KG1 (cell line): Measurements from ENCODE around the gene FAM184A.
"Not testable (repeated sequence)": the region's sequence is repeated elsewhere in the genome, so short reads cannot be mapped to it uniquely, and the experiment has no call there.

Experiments
- DNase-seq: peaks from one replicate; lab custom pipeline; 2025; lab: John Stamatoyannopoulos, UW

Gene FAM184A, protein sequence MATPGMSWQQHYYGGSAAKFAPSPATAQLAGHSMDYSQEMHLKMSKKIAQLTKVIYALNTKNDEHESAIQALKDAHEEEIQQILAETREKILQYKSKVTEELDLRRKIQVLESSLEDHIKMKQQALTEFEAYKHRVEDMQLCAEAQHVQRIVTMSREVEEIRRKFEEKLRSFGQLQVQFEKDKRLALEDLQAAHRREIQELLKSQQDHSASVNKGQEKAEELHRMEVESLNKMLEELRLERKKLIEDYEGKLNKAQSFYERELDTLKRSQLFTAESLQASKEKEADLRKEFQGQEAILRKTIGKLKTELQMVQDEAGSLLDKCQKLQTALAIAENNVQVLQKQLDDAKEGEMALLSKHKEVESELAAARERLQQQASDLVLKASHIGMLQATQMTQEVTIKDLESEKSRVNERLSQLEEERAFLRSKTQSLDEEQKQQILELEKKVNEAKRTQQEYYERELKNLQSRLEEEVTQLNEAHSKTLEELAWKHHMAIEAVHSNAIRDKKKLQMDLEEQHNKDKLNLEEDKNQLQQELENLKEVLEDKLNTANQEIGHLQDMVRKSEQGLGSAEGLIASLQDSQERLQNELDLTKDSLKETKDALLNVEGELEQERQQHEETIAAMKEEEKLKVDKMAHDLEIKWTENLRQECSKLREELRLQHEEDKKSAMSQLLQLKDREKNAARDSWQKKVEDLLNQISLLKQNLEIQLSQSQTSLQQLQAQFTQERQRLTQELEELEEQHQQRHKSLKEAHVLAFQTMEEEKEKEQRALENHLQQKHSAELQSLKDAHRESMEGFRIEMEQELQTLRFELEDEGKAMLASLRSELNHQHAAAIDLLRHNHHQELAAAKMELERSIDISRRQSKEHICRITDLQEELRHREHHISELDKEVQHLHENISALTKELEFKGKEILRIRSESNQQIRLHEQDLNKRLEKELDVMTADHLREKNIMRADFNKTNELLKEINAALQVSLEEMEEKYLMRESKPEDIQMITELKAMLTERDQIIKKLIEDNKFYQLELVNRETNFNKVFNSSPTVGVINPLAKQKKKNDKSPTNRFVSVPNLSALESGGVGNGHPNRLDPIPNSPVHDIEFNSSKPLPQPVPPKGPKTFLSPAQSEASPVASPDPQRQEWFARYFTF

DNA sequence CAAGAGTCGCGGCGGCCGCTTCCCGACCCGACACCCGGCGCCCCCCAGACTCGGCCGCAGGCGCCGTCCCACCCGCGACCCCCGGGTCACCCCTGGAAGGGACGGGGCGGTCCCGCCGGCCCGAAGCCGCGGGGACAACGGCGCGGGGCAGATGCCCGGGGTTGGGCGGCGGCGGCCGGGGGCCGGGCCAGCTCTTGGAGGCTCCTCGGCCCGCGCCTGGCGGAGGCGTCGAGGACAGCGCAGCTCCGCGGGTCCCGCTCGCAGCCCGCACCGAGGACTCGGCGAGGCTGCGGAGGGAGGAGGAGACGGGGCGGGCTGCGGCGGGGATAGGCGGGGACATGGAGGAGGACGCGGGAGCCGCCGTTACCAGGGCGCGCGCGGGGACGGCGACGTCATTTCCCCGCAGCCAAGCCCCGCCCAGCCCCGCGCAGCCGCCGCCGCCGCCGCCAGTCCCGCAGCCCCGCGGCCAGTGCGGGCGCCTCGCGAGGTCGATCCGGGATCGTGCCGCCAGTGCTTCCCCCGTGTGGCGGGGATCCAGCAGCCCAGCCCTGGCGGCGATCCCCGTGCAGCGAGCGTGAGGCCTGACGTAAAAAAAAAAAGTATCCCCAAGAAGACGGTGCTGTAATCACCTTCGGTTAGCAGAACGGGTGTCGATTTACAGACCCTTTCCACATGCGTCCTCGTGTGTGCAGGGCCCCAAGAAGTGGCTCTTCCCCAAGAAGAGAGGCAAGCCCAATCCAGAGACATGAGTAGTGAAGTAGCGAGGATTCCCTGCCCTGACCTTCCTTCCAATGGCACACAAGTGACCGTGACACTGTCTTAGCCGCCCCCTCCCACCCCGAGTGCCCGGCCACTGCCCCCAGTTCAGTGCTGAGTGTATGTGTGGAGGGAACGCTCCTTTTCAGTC is at the start of gene FAM184A:
TSS of gene FAM184A (minus strand) at position 289 of the 907 bp plus-strand sequence. CDS start 365 bp downstream, outside the sequence.
- peak; percentile 18 for DNase-seq

DNA sequence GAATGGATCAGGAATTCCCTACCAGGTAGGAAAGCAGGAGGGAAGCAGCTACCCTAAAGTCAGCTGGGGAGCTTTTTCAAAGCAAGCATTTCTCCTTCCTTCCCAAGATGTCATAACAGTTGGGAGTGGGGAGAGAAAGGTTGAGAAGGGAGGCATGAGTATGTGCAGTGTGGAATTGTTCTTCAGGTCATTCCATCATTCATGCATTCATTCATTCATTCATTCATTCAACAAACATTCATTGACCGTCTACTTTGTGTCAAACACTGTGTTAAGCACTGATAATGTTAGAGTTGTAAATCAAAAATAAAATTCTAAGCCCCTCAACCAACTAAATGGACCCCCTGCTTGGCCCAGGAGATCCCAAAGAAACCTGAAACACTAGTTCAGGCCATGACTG is 49.2 kb upstream of the FAM184A start:
- no peak for DNase-seq

DNA sequence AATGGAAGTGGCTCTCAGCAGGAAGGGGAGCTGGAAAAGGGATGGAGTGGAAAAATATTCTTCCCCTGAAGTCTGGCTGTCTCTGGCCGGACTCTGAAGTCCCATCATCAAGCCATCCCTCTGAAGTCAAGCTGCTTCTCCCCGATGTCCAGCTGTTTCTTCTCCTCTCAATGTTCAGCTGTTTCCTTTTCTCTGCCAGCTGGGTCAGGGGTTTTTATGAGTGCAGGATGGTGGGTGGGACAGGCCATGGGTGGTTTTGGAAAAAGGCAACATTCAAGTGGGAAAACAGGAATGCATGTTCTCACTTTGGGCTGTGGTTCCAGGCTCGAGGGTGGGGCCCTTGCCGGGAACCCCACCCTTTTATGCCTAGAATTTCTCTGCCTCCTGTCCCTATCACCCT is 48.4 kb upstream of the FAM184A start:
- no peak for DNase-seq

DNA sequence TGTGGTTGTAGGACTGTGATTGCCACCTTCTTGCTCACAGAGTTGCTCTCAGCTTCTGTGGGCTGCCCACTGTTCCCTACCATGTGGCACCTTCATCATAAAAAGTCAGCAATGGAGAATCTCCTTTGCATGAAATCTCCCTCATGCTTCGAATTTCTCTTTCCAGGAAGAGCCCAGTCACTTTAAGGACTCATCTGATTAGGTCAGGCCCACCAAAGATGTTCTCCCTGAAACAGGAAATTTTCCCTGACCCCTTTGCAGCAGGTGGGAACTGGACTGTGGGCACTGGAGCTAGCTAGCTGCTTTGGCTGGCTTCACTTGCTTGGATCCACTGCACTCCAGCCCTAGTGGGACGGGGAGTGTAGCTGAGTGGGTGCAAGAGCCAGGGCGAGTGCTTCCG is 47.7 kb upstream of the FAM184A start:
- no peak for DNase-seq

DNA sequence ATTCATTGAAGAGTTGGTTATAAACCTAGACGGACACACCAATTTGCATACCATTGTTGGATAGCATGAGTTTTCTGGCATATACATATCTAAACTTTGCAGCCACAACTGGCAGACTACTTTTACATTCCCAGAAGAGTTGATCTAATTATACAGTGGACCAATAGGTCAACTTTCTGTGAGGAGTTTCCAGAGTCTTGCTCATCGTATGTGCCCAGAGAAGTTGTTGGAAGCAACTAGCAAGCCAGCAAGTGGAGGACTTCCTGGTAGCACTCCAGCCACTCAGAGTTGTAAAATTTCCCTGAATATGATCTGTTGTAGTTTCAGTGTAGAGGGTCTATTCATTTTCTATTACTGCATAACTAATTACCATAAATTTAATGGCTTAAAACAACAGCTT is 47.1 kb upstream of the FAM184A start:
- no peak for DNase-seq

DNA sequence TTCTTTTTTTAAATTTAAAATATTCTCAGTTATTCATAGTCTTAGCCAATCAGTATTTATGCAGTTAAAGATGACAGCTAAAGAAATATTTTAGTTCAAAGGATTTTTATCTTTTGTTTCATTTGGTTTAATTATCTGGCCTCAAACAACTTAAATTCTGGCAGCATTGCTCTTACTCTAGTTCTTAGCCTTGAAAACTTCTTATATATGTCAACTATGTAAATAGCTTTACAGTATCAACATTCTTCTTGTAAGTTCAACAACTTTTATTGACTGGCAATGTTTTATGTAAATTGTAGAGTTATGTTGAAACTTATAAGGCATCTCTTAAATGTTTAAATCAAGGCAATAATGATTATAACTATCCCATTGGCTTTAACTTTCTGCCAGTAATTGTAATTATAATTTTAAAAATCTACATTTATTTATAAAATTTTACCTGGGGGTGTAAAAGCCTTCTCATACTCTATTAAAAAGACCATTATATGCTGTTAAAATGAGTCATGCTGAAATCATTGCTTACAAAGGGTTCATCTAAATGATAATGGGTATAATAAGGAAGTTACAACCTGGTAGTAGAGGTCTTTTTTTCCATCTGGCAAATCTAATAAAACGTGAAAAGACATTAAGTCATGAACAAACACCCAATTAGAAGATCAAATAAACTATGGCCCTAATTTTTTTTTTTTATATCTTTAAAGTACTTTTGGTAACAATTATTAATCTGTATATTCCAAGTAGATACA is 45.8 kb upstream of the FAM184A start:
- DNase-seq: no peak

DNA sequence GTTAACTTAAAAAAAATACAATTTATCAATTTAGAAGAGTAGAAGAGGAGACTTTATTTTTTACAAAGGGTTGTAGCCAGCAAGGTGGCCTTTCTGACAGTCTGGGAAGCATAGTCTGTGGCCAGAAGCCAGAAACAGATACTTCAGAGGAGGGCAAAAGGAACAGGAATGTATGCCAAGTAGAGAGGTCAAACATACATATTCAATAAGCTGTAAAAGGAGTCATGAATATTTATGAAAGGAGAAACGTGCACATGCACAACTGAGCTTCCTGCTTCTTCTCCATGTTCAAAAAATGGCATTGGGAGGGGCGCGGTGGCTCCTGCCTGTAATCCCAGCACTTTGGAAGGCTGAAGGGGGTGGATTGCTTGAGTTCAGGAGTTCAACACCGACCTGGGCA is 43.9 kb upstream of the FAM184A start:
- no peak for DNase-seq

DNA sequence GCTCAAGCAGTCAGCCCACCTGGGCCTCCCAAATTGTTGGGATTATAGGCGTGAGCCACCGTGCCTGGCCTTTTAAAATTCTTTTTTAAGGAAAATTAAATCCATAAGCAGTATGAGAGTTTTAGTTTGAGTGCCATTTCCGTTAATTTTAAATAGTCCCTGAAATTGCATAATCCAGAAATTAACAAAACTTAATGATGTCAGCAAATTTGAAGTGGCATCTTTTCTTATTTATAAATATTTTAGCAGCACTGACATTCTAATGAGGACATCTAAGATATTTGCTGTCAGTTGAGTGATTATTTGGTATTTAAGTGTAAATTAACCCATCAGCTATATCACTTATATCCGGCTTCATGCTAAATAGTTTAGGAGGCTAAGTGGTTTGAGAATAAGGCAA is 42.9 kb upstream of the FAM184A start:
- no peak for DNase-seq

DNA sequence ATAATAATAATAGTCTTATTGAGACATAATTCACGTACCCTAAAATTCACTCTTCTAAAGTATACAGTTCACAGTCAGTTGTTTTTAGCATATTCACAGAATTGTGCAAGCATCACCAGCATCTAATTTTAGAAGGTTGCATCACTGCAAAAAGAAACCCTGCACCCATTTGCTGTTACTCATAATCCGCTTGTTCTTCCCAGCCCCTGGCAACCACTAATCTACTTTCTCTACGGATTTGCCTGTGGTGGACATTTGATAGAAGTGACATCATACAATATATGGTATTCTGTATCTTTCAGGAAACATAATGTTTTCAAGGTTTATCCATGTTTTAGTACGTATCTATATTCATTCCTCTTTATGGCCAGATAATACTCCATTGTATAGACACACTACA is 41.5 kb upstream of the FAM184A start:
- no peak for DNase-seq

DNA sequence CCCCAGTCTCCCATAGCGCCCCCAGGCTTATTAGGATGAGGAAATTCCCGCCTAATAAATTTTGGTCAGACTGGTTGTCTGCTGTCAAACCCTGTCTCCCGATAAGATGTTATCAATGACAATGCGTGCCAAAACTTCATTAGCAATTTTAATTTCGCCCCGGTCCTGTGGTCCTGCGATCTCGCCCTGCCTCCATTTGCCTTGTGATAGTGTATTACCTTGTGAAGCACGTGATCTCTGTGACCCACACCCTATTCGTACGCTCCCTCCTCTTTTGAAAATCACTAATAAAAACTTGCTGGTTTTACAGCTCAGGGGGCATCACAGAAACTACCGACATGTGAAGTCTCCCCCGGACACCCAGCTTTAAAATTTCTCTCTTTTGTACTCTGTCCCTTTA is 40.6 kb upstream of the FAM184A start:
- DNase-seq: not testable (repeated sequence)

DNA sequence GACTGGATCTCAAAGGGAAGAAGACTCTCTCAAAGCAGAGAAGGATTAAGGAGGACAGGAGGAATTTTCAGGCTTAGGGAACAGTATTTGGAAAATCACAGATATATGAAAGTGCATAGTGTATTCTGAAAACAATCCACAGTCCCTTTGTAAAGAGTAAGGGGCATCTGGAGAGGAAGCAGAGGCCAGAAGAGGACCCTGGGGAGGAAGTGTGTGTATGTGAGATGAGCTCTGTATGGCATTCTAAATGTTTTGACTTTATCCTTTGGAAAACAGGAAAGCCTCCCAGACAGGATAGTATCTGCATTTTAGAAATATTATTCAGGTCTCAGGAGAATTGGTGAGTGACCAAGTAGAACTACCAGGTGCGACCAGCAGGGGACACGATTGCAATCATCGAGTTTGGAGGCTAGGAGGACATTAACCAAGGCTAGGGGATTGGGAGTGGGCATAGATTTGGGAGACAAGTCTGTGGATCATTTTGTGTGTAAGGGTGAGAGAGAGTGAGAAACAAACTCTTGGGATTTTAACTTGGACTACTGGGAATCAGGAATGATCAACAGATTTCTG is 38.3 kb upstream of the FAM184A start:
- no peak for DNase-seq

DNA sequence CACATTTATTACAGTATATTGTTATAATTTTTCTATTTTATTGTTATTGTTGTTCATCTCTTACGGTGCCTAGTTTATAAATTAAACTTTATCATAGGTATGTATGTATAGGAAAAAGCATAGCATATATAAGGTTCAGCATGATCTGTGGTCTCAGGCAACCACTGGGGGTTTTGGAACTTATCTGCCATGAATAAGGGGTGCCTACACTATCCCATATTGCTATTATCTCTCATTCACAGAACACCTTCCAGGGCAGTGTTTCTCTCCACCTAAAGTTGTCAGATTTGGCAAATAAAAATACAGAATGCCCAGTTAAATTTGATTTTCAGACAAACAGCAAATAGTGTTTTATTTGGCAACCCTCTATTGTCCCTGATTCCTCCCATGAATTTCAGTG is 35.5 kb upstream of the FAM184A start:
- no peak for DNase-seq

DNA sequence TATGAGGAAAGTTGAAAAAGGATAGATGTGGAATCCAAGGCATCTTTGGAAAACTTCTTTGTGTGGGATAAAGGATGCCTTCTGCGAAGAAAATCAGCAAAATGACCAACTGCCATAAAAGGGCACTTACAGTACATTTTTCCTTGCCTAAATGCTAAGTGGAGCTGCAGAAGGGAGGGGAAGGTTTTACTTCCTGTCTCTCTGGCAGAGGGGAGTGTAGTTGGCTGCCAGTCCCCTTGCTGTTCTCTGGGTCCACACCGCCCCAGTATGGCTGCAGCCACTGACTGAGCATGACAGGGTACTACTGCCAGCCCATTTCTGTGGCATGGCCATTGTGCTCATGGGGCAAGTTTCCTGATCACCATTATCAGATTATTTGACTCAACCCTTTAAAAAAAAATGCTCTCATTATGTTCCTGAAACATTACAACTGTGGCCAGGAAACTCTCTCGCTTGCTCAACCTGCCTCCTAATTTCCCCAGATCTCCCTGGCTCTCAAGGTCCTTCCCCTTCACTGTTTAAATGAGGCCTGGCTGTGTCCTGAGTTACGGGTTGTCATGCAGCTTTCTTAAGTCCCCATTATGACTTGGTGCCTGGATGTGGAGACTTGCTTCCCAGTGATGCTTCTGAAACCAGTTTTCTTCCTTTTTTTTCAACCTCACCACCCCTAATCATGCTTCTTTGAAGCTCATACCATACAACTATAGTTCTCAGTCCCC is 34.5 kb upstream of the FAM184A start:
- no peak for DNase-seq

DNA sequence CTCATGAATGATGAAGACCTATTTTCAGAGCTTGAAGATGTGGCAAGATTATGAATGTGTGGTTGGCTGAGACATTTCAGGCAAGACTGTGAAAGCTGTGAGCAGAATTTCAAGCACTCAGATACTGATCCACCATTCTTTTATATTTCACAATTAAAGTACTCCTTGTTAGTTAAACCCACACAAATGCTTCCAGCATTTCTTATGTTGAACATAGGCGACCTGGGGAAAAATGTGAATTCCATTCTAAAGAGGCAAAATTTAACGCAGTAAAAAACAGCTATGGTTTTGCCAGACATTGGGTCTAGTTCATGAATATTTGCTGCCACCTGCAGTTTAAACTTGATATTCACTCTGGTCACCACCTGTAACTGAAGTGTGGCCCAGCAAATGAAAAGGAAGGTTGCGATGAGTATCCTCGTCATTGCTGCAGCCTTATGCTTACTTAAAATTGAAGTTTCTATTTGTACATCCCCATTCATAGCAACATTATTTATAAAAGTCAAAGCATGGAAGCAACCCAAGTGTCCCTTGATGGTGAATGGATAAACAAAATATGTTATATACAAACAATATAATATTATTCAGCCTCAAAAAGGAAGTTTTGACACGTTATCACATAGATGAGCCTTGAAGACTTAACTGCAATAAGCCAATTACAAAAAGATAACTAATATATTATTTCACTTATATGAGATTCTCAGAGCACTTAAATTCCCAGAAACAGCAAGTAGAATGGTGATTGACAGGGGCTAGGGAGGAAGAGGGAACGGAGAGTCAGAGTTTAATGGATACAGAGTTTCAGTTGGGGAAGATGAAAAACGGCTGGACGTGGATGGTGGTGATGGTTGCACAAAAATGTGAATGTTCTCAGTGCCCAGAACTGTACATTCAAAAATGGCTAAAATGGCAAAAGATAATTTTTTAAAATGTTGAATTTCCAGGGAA is 32.4 kb upstream of the FAM184A start:
- DNase-seq: peak; percentile 49

DNA sequence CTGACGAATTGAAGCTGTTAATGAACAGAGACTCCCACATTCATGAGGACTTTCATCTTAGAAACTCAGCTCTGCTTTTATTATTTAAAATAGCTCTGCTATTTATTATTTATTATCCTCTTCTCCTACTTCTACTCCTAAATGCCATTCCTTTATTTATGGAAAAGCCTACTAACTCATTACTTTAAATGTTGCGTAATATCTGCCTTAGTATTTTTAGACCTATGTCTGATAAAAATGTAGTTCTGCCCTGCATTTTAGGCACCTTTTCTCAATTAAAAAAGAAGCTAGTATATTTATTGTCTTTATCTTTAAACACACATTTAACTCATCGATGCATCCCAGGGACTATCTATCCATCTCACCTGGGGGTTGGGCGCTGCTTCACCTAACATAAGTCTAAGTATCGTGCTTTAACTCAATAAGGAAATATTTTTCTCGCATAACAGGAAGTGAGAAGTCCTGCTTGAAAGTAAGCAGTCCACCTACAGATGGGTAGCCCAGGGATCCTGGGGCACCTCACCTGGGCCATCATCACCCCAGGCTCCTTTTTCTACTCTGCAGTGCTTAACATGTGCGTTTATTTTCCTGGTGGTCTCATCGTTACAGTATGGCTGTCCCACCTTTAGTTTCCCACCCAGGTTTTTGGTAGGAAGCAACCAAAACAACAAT is 31.3 kb upstream of the FAM184A start:
- DNase-seq: no peak

DNA sequence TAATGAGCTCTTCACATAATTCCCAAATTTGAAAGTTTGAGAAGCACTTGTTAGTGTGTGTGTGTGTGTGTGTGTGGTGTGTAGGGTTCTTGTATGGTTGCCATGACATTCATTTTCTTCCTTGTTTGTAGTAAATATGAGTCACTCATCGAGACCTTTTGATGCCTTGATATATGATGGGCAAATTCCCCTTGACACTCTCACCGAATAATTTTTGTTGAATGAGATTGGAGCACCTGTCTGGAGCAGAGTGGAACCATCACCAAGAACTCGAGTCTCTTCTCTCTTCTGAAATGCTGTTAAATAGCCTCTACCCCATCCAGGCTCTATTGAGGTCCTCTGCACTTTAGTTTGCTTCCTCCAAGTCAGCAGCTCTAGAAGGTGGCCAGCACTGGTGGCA is 29.6 kb upstream of the FAM184A start:
- no peak for DNase-seq

DNA sequence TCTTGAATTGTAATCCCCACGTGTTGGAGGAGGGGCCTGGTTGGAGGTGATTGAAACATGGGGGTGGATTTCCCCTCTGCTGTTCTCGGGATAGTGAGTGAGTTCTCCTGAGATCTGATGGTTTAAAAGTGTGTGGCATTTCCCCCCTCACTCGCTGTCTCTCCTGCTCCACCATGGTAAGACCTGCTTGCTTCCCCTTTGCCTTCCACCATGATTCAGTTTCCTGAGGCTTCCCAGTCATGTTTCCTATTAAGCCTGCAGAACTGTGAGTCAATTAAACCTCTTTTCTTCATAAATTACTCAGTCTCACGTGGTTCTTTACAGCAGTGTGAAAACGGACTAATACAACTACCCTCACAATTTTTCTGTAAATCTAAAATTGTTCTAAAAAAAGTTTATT is 26.8 kb upstream of the FAM184A start:
- no peak for DNase-seq

DNA sequence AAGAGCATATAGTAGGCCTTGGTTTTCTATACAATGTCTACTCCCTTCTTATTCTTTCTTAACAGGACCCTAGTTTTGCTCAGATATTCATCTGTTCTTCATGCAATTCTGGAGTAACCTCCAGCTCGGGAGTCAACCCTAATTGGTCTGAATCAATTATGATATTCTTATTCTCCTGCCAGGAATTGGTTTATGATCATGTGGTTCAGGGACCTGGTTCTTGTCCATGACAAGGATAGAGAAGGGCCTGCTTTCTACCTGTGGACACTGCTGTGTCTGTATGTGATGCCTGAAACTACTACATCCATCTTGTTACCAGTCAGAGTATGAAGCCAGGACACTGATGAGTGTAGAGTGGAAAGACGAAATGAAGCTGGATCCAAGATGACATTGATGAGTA is 24.4 kb upstream of the FAM184A start:
- DNase-seq: no peak
